Left cardiac atrium (tissue), 4 donors: ENCODE results near the gene SH3PXD2A. TPM values are rescaled to one million over a fixed set of nuclear protein-coding genes. Genes with fewer than 3 reads are reported as not detected.
"Not testable (repeated sequence)": the region's sequence is repeated elsewhere in the genome, so short reads cannot be mapped to it uniquely, and the experiment has no call there.

Source experiments
- ATAC-seq, 2 donors: fragments of 200-7000 bp; cut with Tn5 transposase; one replicate each; pipeline ENCODE4 v1.9.1; 2020; ENCODE audit warnings: mild to moderate bottlenecking in 2 of 2, moderate library complexity in 2 of 2
- DNase-seq: peaks from one replicate; pipeline ENCODE4 v3.0.0-alpha.2; 2020
- intact Hi-C, 2 donors: fragments of 100-400 bp; cut with DNase I; formaldehyde crosslinking; loops; one replicate each; pipeline versions ENCODE4 v1.14.1 to v1.15.1; 2022 to 2023
- total RNA-seq, 2 donors: library from RNA; stranded (reverse); fragmentation: NEBNext Ultra II Directional; extraction: Animal tissue kit (Norgen Biotek cat#: 25700); gene quantifications; one replicate each; pipeline ENCODE4 v1.2.1, GENCODE V29; 2021
- donor health status: DM: no; HTN: yes; CAD: no.
- donor health status: DM: no; HTN: yes; CAD: no; lungs with severe emphysema.
- donor health status: DM: yes; HTN: yes; CAD: no.
- donor health status: Dilated cardiomyopathy.

SH3PXD2A gene
- total RNA-seq, 2 donors from 2014 or later: 24.6 to 27.7 TPM

DNA sequence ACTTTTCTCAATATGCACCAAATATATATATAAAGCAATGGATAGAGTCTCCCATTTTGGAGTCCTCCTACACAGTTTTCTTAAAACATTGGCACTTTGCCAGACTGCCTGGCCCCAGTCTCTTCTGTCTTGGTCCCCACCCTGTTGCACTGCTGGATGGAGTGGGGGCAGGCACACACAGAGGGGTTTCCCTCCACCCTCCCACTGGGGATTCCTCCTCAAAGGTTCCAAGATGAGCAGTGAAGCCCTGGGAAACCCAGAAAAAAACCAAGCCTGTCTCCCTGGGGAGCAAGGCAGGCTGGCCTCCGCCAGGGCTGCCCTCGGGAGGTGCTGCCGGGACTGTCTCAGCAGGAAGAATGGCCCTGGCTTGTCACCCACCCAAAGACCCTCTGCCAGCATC, 68.0 kb downstream of the SH3PXD2A start:
- intact Hi-C loops: loop anchor here in 1 of 2 donors (10.0 kb wide), 1 partner anchor 67 kb away; the partner anchor contains the start of gene SH3PXD2A
- DNase-seq: no peak
- ATAC-seq: no peak

DNA sequence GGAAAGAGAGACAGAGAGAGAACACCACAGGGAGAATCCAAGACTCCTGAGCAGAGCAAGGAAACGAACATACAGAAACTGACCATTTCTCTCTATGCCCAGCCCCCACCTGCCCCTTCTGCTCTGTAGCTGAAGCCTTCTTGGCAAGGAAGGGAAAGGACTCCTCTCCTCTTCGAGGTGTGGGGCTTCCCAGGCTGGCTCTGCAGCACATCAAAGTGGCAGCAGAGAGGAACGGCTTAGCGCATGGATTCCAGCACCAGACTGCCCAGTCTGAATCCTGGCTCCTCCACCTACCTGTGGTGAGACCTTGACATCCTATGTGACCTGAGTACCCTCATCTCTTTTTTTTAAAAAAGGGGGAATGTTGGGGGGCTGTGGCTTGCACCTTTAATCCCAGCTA, 69.4 kb downstream of the SH3PXD2A start:
- DNase-seq (no peak), ATAC-seq (no peak)
- intact Hi-C loops: loop anchor here in 1 of 2 donors (10.0 kb wide), 1 partner anchor 69 kb away; the partner anchor contains the start of gene SH3PXD2A

DNA sequence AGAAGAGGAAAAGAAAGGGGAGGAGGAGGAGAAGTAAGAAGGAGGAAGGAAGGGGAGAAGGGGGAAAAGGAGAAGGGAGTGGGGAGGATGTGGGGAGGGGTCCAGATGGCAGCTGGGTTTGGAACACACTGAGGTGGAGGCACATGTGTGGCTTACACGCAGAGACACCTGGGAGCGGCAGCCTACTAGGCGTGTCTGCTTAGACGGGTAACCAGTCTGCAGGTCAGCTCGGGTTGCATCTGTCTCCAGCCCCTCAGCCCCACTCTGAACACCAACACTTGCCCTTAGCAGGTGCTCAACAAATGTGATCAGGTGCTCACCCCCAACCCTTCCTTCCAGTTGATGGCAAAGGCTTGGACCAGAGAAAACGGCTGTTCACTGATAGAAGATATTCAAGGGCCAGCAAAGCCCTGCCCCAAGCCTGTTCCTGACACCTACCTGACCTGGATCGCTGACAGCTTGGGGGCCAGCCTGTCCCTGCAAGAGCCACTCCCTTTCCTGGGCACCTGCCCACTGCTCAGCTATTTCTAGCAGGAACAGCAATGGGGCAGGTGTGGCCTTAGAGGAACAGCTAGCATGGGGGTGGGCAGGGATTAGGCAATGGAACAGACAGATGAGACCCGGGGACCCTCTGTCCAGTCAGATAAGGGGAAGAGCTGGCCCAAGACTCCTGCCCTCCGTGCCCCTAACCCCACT, 70.5 kb downstream of the SH3PXD2A start:
- DNase-seq: no peak
- intact Hi-C loops: loop anchor here (5.0 to 10.0 kb wide), 2 partner anchors 32 to 70 kb away; partner anchors contain the start of gene SH3PXD2A (in 1 of the 2)
- no peak for ATAC-seq

DNA sequence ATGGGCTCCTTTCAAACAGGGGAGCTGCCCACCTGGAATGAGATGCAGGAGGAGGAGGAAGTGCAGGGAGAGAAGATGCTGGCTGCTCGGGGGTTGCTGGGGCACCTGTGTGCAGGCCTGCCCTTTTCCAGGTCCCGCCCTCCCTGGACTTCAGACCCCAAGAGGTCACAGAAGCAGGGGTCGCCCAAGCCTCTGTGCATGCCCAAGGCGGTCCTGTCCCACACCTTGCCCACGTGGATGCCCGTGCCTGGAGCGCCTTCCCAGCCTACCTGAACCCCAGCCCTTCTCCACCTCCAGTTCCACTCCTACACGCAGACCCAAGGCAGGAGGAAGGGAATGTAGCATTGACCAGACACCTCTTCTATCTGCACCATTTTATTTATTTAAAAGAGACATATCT, 71.3 kb downstream of the SH3PXD2A start:
- no peak for ATAC-seq
- no peak for DNase-seq
- intact Hi-C loops: loop anchor here (5.0 to 10.0 kb wide), 2 partner anchors 33 to 71 kb away; partner anchors contain the start of gene SH3PXD2A (in 1 of the 2)

DNA sequence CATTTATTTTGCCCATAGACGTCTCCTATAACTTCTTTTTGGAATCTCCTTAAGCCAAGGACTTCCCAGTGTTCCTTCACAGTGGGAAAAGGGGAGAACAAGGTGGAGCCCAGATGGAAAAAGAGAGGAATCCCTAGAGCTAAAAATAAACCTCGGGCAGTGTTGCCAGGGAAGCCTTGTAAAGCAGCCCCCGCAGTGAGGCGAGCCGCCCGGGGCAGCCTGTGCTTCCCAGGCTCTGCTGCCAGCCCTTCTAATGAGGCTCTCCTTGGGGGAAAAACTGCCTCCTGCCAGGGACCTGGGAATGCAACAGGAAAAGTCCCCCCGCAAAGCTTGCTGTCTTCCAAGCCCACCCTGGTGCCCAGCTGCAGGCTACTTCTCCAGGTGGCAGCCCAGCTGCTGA, 71.7 kb downstream of the SH3PXD2A start:
- ATAC-seq (peak in 1 of 2 donors; percentile 39), DNase-seq (no peak)
- intact Hi-C loops: loop anchor here (5.0 to 10.0 kb wide), 2 partner anchors 34 to 71 kb away; partner anchors contain the start of gene SH3PXD2A (in 1 of the 2)

DNA sequence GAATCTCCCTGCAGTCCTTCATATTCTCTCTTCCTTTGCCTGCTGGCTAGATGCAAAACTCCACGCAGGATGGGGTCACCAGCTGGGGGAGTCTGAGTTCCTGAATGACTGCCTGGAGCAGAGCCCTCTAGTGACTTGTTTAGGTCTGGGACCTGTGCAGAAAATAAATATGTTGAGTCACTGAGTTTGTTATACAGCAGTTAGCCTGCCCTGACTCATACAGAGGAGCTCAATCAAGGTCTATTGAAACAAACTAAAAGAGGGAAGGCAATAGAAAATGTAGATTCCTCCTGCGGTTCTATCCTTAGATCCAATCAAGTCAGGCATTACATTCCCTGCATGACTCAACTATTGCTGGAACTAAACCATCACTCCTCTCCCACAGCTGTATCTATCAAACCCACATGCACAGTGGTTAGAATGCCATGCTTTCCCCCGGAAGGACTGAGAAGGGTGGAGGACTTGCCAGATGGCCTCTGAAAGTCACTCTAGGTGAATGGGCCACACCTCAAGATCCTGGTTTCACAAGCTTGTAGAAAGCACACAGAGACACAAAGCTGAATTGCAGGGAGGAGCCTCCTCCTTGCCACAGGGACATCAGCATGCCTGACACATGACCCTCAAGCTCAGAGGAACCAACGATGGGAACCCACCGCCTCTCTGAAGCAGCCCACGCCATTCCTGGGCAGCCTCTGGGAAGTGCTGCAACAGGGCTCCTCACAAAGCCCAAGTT, 73.9 kb downstream of the SH3PXD2A start:
- ATAC-seq: no peak
- DNase-seq: no peak
- intact Hi-C loops: loop anchor here (5.0 to 10.0 kb wide), 2 partner anchors 36 to 73 kb away; partner anchors contain the start of gene SH3PXD2A (in 1 of the 2)

DNA sequence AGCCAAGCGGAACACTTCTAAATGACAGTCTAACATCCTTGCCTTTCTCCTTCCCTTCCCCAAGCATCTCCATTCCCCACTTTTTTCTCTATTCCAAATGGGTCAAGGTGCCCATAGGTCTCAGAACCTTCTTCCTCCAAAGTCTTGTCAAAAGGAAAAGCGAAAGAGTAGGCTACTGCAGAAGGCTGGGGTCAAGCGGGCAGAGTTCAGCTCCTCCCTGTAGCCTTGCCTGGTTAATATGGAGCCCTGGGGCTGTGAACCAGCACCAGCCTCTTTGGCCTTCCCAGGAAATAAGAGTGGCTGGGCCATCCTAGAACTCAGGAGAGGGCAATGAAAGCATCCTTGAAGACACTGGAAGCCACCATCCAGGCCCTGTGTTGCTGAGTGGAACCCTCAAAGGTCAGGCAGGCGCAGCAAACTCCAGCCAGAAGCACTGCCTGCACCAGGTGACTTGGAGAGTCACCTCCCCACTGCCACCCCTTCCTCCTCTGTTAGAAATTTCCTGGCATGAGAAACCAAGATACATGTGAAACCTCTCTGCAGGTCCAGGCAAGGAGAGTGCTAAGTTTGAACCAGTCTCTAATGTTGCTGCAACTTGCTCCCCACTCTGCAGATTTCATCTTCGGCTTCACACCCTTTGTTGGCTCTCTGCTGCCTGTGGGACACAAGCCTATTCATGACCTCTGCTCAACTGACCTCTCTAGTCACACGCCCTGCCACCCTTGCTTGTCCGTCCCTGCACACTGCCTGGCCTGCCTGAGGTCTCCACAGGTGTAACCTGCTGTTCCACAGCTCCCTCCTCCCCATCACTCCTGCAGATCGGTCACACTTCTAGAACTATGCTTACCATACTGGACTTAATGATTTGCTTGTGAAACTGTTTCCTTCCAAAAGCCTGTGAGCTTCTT, 74.9 kb downstream of the SH3PXD2A start:
- DNase-seq (no peak), ATAC-seq (no peak)
- intact Hi-C loops: loop anchor here (5.0 to 10.0 kb wide), 2 partner anchors 37 to 74 kb away; partner anchors contain the start of gene SH3PXD2A (in 1 of the 2)

DNA sequence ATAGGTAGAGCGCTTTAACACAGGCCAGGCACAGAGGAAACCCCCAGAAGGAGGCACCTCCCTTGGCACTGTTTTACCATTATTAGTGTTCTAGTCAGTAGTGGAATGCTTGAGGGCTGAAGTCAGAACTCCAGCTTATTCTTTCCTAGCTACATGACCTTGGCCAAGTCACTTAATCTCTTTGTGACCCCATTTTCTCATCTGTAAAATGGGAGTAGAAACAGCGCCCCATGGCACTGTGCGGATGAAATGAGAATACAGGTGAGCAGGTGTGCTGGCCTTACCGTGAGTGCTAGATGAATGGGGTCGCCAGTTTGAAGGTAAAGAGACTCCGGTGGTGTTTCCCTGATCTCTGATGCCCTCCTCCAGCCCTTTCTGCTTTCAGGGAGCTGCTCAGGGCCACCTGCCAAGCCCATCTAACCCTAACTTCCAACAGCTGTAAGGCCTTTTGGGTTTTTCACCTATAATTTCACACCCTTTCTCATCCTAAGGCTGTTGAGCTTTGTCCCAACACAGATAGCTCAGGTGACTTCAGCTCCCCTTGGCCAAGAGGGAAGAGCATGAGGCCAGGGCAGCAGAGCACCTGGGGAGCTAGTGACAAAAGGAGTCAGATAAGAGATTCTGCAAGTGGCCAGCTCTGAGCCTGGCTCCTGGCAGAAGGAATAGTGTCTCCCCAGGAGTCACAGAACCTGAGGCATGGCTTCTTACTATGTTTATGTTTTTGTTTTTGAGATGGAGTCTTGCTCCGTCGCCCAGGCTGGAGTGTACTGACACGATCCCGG, 76.8 kb downstream of the SH3PXD2A start:
- ATAC-seq: no peak
- DNase-seq: no peak
- intact Hi-C loops: loop anchor here in 1 of 2 donors (10.0 kb wide), 1 partner anchor 76 kb away; the partner anchor contains the start of gene SH3PXD2A

DNA sequence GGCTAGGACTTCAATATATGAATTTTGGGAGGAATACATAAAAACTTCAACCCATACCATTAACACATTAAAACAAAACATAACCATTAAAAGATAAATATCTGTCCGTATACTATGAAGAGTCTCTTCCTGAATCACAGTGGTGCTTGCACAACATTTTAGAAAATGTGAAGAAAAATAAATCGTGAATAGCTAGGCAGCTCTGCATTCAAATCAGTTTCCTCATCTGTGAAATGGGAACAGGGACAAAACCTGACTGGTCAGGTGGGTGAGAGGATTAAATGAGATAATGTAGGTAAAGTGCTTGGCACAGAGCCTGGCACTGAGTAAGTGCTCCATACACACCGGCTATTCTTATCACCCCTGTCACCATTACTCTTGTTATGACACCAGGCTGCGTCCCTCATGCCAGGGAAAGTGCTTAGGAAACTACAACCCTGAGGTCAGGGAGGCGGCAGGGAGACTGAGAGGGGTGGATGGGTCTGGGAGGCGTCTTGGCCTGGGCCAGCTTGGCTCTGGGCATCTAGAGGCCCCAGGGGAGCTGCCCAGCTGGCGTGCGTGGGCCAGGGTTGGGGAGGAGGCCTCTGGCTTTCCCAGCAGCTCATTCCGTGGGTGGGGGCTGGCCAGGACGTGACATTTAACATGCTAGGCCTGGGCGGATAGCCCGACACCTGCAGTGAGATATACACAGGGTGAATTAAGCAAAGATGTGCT, 78.3 kb downstream of the SH3PXD2A start:
- ATAC-seq (peak; percentile 28 to 67), DNase-seq (peak; percentile 71)
- intact Hi-C loops: loop anchor here in 1 of 2 donors (10.0 kb wide), 1 partner anchor 78 kb away; the partner anchor contains the start of gene SH3PXD2A

DNA sequence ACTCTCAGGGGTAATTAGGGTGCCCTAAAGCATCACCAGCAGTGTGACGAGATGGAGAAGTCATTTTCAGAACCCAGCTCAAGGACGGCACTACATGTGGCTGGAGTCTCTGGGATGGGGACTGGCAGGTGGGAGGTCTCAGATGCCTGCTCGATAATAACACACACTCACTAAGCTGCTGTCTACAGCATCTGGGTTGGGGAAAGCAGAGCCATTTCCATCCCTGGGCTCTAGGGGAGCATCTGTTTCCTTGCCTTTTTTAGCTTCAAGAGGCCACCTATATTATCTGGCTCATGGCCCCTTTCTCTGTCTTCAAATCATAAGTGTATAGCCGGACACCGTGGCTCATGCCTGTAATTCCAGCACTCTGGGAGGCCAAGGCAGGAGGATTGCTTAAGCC, 79.6 kb downstream of the SH3PXD2A start:
- intact Hi-C loops: loop anchor here in 1 of 2 donors (10.0 kb wide), 1 partner anchor 79 kb away; the partner anchor contains the start of gene SH3PXD2A
- no peak for DNase-seq
- no peak for ATAC-seq

DNA sequence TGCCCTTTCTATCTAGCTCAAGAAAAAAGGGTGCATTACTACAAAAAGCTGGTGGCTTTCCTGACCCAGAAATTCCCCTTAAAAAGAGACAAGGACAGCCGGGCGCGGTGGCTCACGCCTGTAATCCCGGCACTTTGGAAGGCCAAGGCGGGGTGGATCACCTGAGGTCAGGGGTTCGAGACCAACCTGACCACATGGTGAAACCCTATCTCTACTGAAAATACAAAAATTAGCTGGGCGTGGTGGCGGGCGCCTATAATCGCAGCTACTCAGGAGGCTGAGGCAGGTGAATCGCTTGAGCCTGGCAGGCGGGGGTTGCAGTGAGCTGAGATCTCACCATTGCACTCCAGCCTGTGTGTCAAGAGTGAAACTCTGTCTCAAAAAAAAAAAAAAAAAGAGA, 82.5 kb downstream of the SH3PXD2A start:
- intact Hi-C loops: loop anchor here in 1 of 2 donors (5.0 to 10.0 kb wide), 2 partner anchors 82 to 494 kb away; partner anchors contain the start of genes GSTO2 and SH3PXD2A
- ATAC-seq, DNase-seq: not testable (repeated sequence)

DNA sequence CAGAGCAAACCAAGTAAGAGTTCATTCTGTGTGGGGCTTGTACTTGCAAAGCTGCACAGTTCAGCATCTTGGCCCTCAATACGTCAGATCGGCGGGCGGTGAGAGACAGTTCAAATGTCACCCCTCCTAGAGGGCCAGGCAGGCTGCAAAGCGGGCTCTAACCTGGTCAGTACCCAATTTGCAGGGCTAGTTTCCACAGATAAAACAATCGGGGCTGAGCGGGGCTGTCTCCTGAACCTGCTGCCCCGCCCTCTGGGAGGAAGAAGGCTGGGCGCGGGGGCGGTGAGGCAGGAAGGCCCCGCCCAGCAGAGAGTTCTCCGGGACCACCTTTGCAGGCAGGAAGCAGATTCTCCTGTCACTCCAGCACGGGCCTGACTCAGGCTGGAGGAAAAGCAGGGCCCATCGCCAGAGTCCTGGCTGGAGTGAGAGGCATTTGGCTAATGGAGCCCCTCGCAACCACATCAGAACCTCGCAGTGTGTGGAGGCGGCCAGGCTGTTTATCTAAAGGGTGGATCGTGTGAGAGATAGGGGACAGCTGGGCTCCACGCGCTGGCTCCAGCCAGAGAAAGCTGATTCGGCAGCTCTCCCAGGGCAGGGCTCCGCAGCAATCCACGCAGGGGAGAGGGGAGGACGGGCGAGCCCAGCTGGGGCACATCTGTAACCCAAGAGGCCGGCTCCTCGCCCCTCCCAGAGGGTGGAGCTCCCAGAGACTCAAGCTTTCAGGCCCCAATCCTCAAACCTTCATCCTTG, 83.1 kb downstream of the SH3PXD2A start:
- peak; percentile 86 for DNase-seq
- ATAC-seq: peak; percentile 83 to 96
- intact Hi-C loops: loop anchor here in 1 of 2 donors (5.0 to 10.0 kb wide), 2 partner anchors 83 to 495 kb away; partner anchors contain the start of genes GSTO2 and SH3PXD2A

DNA sequence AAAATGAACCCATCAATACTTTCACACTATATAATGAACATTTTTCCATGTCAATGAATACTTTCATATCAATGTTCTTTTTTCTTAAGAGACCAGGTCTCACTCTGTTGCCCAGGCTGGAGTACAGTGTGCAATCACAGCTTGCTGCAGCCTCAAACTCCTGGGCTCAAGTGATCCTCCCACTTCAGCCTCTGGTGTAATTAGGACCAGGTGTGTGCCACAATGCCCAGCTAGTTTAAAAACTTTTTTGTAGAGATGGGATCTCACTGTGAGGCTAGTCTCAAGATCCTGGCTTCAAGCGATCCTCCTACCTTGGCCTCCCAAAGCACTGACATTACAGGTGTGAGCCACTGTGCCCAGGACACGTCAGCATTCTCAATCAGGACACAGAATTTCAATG, 85.2 kb downstream of the SH3PXD2A start:
- ATAC-seq (no peak), DNase-seq (no peak)
- intact Hi-C loops: loop anchor here in 1 of 2 donors (5.0 to 10.0 kb wide), 2 partner anchors 85 to 497 kb away; partner anchors contain the start of genes GSTO2 and SH3PXD2A

DNA sequence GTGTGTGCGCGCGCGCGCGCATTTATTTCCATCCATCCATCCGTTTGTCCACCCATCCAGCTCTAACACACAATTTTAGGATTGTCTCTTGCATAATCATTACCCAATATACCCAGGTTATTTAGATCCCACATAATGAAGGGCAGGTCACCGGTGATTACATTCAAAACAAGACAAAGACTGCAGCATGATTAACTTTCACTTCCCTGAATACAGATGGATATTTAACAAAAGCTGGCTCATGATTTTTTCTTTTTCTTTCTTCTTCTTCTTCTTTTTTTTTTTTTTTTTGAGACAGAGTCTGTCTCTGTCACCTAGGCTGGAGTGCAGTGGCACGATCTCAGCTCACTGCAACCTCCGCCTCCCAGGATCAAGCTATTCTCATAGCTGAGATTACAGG, 86.2 kb downstream of the SH3PXD2A start:
- intact Hi-C loops: no loop called here
- DNase-seq (no peak), ATAC-seq (no peak)

DNA sequence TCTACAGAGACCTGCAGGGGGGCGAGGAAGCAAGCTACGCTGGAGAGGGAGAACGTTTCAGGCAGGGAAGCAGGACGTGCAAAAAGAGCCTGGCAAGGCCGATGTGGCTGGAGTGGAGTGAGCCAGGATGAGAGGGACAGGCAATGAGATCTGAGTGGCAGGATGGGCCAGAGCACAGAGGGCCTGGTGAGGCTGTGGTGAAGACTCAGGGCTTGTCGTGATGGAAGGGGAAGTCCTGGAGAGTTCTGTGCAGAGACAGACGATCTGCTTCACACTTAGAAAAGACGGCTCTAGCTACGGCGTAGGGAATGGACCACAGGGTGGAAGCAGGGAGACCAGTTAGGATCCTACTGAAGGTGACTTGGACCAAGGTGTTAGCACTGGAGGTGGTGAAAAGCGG, 87.0 kb downstream of the SH3PXD2A start:
- intact Hi-C loops: no loop called here
- no peak for ATAC-seq
- DNase-seq: no peak

DNA sequence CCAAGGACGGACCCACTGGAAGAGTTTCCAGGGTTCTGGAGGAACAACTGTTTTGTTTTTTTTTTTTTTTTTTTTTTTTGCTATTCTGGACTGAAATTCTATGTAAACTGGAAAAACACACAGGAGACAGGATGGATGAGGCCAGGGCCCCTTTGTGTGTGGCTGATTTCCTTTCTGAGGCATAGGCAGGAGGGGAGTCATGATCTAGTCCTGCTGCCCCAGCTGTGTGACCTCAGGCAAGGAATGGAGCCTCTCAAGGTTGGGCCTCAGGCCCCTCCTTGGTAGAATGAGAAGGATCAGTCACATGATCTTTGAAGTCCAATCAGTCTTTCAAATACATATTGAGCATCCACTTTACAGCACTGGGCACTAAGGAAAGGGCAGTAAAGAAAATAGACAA, 87.6 kb downstream of the SH3PXD2A start:
- ATAC-seq (no peak), DNase-seq (no peak)
- intact Hi-C loops: no loop called here
